Vagina (tissue), 2 donors: Measurements from ENCODE around the gene ZNF438.

Experiments
- POLR2A ChIP-seq, 2 donors: fragments of 450-650 bp; IDR thresholded peaks; one replicate each; pipeline ENCODE4 v1.6.1; 2017; ENCODE audit warnings: antibody characterized with exemption in 2 of 2, mild to moderate bottlenecking in 2 of 2, moderate library complexity in 2 of 2
- TF ChIP-seq, protein P1 (sequence below), 3 experiments: fragments of 450-650 bp in 2 of 3; fragments of 200-600 bp in 1 of 3; sonication (generic) in 1 of 3; IDR thresholded peaks; one replicate each; pipeline ENCODE4 v1.5.1; 2017 to 2019; ENCODE audit warnings: antibody characterized with exemption in 3 of 3, mild to moderate bottlenecking in 2 of 3, moderate library complexity in 2 of 3

DNA sequence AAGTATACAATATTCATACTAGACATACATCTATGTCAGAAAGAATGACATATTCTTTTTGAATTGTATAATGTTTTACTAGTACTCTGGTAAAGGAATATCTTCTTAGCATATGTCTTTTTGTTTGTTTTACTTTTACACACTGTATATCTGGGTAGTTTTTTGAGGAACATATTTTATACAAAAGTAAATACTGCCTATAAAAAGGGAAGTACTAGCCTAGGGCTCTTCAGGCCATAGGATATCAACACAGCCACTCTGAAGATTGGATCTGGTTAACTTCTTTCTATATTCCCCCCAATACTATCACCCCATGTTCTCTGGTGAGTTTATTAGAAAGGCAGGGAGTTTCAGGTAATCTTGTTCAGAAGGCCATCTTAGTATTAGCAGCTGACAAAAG is 134.6 kb downstream of the ZNF438 start:
- TF ChIP-seq, protein P1, sequence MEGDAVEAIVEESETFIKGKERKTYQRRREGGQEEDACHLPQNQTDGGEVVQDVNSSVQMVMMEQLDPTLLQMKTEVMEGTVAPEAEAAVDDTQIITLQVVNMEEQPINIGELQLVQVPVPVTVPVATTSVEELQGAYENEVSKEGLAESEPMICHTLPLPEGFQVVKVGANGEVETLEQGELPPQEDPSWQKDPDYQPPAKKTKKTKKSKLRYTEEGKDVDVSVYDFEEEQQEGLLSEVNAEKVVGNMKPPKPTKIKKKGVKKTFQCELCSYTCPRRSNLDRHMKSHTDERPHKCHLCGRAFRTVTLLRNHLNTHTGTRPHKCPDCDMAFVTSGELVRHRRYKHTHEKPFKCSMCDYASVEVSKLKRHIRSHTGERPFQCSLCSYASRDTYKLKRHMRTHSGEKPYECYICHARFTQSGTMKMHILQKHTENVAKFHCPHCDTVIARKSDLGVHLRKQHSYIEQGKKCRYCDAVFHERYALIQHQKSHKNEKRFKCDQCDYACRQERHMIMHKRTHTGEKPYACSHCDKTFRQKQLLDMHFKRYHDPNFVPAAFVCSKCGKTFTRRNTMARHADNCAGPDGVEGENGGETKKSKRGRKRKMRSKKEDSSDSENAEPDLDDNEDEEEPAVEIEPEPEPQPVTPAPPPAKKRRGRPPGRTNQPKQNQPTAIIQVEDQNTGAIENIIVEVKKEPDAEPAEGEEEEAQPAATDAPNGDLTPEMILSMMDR (IDR thresholded peaks at IDR 0.05) = no peak
- TF ChIP-seq POLR2A (IDR thresholded peaks at IDR 0.05) = no peak
